Jurkat, Clone E6-1 (cell line): ENCODE data around the gene ANKRD29.
"Not testable (repeated sequence)": the region's sequence is repeated elsewhere in the genome, so short reads cannot be mapped to it uniquely, and the experiment has no call there.

ENCODE experiments used
- DNase-seq: peaks from one replicate; pipeline ENCODE4 v3.0.0-alpha.2; 2011; ENCODE audit warnings: low read depth, low spot score
- H3K4me3 ChIP-seq: 2 replicates; pipeline ENCODE4 v1.5.1; 2011; ENCODE audit warnings: mild to moderate bottlenecking, low read length, control low read depth, moderate library complexity

ANKRD29 gene

DNA sequence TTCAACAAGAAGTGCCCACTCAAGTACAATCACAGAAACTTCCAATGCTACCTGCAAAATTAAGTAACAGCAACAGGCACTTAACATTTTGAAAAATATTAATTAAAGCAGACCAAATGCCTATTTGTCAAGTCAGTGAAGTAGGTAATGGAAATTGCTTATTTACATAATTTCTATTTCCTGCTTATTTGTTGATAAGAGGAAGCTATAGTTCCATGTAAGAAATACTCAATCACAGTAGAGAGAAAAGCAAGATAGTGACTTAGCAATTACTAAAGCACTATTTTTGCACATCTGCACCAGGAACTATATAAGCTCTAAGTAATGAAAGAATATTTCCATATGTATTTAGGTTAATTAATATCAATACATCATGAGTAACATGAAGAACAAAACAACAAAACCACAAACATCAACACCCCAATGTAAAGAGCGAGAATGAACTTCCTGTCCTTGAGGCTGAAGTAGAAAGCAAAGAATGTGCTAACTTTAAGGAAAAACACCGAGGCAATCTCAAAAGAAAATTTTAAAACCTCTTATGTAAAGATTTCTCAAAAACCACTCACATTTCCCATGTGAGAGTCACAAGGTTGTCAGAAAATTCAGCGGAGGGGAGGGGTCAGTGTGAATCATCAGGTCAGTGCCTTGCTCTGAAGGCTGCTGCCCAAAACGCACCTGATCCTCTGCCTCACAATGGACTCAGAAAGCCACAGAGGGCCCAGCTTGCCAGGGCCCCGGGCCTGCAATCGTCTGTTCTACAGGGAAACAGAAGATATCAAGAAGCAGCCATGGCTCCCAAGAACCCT, 88.9 kb downstream of the ANKRD29 start:
- H3K4me3 ChIP-seq, result no peak overlapping the region
- no peak for DNase-seq

DNA sequence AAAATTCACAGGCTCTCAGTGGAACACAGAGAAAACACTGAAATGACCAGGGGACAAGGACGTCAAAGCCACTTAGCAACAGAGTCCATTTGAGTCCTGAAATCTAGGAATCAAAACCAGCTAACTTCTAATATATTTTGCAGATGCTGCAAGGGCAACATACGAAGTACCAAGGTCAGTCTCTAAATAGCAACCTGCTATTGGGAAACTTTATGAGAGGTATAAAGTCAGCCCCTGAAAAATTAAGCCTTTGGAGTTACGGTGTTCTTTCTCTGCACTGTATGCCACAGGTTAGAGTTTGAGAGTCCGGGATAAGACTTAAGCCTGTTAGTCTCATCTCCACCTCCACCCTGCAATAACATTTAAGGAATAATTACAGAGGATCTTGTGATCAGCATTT, 89.7 kb downstream of the ANKRD29 start:
- no peak for DNase-seq
- no peak overlapping the region for H3K4me3 ChIP-seq

DNA sequence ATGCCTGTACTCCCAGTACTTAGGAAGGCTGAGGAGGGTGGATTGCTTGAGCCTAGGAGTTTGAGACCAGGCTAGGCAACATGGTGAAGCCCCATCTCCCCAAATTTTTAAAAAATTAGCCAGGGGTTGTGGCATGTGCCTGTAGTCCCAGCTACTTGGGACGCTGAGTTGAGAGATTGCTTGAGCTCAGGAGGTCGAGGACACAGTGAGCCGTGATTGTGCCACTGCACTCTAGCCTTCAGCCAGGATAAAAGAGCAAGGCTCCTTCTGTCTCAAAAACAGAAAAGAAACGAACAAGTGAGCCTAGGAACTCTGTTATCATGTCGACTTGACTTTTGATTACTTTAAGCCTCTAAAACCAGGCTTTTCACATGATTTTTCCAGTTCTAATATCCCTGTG, 90.1 kb downstream of the ANKRD29 start:
- DNase-seq, result no peak
- no peak overlapping the region for H3K4me3 ChIP-seq

DNA sequence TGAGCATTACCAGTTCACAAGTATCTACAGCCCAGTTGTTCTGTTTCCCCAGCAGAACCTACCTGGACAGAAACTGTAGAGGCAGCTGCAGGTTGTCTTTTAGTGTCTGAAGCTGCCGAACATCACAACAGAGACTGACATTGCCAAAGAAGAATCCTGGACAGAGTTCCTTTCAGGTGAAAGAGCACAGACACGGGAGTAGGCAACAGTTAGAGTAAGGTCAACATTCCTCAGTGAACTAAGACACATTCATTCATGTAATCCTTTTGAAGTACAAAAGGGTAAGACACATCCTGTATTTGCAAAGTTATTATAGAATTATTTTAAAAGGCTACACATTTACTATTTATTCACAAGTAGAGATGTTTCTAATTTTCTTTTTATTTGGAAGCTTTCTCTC, 90.7 kb downstream of the ANKRD29 start:
- DNase-seq, result no peak
- H3K4me3 ChIP-seq, result no peak overlapping the region

DNA sequence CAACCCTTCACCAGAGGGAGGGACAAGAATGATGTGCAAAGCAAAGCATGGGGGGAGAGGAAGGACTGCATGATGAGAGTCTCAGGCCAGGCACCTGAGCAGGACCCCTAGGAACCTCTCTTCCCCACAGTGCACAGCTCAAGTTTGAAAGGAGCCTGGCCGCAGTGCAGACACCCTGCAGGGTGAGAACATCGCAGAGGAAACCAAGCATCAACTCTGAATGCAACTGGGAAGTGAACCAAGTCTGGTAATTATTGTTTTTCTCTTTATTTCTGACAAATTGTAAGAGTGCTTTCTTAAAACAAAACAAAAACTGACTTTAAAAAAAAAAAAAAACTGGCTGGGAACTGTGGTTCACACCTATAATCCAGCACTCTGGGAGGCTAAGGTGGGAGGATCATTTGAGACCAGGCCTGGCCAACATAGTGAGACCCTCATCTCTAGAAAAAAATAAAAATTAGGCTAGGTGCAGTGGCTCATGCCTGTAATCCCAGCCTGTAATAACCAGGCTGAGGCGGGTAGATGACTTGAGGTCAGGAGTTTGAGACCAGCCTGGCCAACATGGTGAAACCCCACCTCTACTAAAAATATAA, 91.7 kb downstream of the ANKRD29 start:
- DNase-seq, result no peak
- no peak overlapping the region for H3K4me3 ChIP-seq

DNA sequence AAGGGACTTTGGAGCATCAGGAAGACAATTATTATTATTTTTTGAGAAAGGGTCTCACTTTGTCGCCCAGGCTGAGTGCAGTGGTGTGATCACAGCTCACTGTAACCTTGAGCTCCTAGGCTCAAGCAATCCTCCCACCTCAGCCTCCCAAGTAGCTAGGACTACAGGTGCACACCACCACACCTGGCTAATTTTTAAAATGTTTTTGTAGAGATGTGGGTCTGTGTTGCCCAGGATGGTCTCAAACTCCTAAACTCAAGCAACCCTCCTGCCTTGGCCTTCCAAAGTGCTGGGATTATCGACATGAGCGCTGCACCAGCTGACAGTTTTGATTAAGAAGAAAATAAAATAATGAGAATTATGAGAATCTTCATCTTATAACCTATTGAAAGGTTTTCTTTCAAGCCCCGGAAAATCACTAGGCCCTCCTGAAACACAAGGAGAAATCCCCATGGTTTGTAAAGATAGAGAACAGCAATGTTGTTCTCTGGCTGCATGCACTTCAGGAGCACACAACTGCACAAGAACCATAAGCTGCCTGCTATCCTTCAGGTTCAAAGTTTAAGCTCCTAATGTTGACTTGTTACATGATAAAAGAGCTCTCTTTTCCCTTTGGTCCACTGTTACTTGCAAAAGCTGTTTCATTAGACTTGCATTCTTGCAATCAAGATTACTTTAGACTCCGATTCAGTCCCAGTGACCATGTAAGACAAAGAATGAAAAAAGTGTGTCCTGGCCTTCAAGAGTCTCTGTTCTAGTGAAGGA, 93.2 kb downstream of the ANKRD29 start:
- H3K4me3 ChIP-seq, result no peak overlapping the region
- no peak for DNase-seq

DNA sequence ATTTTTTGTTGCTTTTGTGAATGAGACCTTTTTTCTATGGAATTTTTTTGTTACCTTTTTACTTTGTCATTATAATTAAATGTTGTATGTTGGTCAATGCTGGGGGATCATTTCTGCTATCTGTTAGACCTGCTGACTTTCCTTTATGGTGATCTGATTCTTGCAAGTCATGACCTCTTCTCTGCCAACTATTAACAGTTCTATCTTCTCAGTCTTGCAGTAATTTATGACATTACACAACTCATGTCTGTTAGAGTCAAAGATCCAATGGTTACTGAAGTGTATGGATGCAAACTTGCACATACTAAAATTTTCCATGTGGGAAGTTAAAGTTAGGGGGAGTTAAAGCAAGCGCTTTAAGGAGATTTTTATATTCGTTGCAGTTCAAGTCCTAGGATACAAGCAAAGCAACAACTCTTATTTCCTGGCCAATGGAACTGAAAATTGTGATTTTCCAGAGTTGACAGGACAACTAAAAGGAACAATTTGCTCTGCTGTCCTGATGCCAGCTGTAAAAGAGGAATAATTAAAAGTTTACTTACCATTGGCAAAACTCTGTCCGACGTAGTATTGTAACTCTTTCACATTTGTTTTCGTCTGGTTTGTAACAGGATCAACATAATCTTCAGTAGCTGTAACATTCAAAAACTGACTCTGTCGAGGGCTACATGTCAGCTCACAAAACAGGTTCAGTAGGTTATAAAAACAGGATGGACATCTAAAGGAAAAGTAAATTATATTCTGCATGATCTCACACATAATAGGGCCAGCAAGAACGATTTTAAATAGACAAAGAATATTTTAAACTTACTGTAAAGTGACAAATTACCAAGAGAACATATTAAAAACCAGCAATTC, 94.2 kb downstream of the ANKRD29 start:
- H3K4me3 ChIP-seq, result no peak overlapping the region

DNA sequence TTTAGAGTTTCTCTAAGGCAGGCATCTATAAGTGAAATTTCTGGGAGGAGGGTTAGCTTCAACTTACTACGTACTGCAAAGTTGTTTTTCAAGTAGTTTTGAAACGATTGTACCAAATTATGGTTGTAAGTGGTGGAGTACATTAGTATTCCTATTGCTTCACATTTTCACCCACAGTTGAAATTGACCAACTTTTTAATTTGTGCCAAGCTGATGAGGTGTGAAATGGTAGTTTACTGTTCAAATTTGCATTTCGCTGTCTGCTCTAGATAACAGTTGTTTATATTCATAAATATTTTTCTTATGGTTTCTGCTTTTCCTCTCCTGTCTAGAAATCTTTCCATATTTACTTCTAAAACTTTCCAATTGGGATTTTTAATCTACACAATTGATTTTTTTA, 95.0 kb downstream of the ANKRD29 start:
- H3K4me3 ChIP-seq, result no peak overlapping the region
- no peak for DNase-seq

More for the DNA sequence above, 94.2 kb downstream of the ANKRD29 start:
- DNase-seq, result no peak

DNA sequence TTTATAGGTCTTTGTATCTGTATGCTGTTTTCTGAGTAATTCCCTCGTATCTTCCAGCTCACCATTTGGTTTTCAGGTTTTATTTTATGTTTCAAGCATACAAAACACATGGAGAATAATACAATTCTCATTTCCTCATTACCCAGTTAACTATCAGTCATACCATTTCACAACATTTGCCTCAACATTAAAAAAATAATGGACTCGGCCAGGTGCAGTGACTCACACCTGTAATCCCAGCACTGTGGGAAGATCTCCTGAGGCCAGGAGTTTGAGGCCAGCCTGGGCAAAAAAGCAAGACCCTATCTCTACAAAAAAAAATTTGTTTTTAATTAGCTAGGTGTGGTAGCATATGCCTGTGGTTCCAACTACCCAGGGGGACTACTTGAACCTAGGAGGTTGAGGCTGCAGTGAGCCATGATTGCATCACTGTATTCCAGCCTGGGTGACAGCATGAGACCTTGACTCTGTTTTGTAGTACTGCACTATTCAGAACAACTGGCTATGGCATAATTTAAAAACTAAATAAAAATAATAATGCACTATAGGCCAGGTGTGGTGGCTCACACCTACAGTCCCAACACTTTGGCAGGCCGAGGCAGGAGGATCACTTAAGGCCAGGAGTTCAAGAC, 96.7 kb downstream of the ANKRD29 start:
- no peak overlapping the region for H3K4me3 ChIP-seq
- DNase-seq, result no peak

DNA sequence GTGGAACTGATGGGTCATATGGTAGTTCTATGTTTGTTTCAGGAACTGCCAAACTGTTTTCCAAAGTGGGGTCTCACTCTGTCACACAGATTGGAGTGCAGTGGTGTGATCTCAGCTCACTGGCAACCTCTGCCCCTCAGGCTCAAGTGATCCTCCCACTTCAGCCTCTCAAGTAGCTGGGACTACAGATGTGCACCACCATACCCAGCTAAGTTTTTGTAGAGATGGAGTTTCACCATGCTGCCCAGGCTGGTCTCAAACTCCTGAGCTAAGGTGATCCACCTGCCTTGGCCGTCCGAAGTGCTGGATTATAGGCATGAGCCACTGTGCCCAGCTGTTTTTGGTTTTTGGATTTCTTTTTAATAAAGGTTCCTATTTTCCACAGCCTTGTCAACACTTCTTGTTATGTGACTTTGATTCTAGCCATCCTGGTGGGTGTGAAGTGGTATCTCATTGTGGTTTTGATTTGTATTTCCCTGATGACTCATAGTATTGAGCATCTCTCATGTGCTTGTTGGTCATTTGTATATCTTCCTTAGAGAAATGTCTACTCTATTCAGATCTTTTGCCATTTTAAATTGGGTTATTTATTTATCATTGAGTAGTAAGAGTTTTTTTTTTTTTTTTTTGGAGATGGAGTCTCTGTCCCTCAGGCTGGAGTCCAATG, 99.2 kb downstream of the ANKRD29 start:
- no peak for DNase-seq

DNA sequence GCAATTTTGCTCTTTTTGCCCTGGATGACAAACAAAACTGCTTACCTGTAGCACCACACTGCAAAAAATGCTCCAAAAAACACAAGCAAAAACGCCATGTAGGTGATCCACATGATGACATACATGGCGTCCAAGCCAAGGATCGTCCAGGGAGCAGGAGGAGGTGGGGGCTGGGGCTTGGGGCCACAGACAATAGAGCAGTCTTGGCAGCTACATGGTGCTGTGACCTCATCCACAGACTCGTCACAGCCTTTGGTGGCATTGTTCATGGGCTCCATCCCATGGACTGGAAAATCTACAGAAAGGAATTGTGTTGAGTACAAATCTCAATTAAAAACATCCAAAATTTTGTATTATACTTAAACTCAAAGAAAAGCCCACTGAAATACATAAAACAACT, 102.5 kb downstream of the ANKRD29 start:
- DNase-seq, result no peak
- no peak overlapping the region for H3K4me3 ChIP-seq

More for the DNA sequence above, 99.2 kb downstream of the ANKRD29 start:
- H3K4me3 ChIP-seq, result no peak overlapping the region

DNA sequence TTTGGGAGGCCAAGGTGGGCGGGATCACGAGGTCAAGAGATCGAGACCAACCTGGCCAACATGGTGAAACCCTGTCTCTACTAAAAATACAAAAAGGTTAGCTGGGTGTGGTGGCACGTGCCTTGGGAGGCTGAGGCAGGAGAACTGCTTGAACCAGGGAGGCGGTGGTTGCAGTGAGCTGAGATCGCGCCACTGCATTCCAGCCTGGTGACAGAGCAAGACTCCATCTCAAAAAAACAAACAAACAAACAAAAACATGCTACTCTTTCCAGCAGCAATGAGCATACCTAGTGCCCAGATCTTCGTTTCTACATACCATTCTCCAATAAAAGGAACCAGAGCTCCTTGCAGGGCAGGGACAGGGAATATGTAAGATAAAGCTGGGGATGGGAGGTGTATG, 105.2 kb downstream of the ANKRD29 start:
- not testable (repeated sequence) for DNase-seq, H3K4me3 ChIP-seq

DNA sequence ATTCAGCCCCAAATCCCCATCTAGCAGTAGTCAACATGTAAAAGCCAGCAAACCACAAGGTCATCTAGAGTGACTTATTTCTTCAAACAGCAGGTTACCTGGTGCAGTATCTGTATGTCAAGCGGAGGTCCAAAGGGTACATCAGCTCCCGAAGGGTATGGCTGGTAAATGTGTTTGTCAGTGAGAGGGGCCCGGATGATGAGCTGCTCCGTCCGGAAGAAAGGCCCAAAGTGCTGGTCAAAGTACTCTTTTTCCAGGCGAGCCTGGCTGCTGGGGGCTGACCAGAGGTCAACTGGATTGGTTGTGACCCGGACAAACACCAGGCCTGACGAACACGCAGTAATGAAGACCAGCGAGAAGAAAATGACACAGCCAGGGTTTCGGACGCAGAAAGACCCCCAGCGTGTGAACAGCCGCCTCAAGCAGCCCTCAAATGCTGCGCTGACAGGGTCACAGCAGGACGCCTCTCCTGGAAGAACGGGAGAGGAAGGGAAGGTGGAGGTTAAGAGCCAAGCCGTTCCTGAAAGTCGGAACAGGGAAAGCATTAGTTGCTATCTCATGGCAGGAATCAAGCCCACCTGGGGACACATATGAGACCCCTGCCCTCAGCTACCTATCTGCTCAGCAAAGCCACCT, 106.4 kb downstream of the ANKRD29 start:
- DNase-seq, result no peak
- no peak overlapping the region for H3K4me3 ChIP-seq

DNA sequence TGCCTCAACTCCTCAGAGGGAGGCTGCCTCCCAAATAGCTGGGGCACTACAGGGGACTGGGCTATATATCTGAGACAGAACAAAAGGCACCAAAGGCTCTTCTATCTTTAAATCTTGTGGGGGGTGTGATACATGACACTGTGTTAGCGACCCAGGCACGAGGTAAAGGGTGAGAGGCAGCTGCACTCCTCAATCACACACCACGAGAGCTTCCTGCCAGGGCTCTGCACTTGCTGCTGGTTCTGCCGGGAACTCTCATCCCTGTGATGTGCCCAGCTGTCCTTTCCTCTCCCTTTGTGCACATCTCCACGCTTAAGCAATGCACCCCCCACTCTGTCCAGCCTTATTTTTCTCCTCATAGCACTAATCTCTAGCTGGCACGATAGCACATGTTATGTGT, 108.8 kb downstream of the ANKRD29 start:
- H3K4me3 ChIP-seq, result no peak overlapping the region
- peak; percentile 42 for DNase-seq

DNA sequence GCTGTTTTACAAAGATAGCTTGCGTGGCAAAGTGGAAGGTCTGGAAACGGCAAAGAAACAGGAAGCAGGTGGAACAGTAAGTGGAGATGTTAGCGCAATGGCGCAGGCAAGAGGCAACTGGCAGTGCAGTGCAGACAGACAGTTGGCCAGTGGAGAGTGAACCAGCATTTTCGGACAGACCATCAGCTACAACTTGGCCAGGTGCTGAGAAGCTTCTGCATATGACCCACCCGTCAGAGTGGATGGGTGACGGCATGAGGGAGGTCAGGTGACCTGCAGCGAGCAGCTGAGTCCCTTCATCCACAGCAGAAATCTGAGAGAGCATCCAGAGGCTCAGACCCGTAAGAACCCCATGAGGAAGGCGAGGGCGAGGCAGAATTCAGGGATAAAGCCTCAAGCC, 110.2 kb downstream of the ANKRD29 start:
- no peak for DNase-seq

DNA sequence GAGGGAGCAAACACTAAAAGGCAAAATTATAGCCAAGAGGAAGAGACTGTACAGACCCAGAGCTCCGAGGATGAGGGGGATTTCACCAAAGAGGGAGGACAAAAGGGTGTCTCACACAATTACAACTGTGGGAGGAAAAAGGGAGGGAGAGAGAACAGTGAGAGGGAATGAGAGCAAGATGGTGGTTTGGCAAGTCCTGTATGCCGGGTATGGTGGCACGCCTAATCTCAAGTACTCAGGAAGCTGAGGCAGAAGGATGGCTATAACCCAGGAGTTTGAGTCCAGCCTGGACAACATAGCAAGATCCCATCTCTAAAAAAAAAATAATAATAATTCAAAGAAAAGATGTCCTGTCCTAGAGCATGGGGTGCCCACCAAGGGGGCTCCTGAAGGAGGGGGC, 110.7 kb downstream of the ANKRD29 start:
- H3K4me3 ChIP-seq, result no peak overlapping the region
- no peak for DNase-seq

More for the DNA sequence above, 110.2 kb downstream of the ANKRD29 start:
- H3K4me3 ChIP-seq, result no peak overlapping the region

DNA sequence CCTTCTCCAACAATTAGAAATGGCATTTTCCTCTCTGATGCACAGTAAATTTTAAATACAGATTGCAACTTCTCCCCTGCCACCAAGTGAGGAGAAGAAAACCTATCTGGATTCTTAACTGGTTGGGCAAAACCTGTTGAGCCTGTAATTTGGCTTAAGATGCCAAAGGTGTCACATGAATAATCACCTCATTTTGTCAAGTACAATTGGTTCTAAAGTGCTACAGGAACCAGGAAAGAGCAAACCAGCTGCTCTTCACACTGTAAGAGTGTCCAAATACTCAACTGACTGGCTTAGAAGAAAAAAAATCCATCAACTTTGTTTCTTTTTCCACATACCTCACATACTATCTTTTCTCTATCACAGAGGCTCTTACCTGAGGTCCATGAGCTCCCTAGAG, 111.8 kb downstream of the ANKRD29 start:
- DNase-seq, result no peak
- H3K4me3 ChIP-seq, result no peak overlapping the region
